CD4-positive, alpha-beta T cell treated with Interleukin-17A for 4 hours (primary cell): ENCODE results near the gene TMED1.

Experiments
- DNase-seq: peaks from one replicate; pipeline ENCODE4 v3.0.0-alpha.2; 2020; ENCODE audit warnings: mixed read lengths

Gene TMED1

DNA sequence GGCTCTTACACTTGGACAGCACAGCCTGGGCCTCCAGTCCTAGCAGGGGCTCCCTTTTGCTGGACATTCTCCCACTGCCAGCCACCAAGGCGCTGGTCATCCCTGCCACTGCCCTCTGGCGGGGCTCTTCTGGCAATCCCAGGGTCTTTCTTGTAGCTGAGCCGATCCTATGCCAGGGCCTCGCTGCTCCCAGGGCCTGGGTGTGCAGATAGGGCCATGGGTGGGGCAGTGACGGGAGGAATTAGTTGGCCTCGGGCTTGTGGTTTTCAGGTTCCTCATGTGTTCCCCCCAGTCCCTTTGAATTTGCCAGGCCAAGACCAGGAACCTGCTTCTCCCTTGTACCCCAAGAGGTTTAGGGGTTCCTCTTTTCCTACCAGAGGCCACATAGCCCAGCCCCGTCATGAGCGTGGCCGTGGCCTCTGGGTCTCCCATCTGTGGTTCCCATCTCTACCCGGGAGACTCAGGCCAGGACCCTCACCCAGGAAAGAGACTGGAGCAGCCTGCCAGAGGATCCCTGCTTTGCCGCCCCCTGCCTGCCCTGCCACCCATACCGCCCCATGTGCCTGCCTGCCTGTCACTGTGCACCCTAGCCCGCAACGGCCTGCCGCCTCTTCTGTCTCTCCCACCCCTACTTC, 26.2 kb downstream of the TMED1 start:
- no peak for DNase-seq

DNA sequence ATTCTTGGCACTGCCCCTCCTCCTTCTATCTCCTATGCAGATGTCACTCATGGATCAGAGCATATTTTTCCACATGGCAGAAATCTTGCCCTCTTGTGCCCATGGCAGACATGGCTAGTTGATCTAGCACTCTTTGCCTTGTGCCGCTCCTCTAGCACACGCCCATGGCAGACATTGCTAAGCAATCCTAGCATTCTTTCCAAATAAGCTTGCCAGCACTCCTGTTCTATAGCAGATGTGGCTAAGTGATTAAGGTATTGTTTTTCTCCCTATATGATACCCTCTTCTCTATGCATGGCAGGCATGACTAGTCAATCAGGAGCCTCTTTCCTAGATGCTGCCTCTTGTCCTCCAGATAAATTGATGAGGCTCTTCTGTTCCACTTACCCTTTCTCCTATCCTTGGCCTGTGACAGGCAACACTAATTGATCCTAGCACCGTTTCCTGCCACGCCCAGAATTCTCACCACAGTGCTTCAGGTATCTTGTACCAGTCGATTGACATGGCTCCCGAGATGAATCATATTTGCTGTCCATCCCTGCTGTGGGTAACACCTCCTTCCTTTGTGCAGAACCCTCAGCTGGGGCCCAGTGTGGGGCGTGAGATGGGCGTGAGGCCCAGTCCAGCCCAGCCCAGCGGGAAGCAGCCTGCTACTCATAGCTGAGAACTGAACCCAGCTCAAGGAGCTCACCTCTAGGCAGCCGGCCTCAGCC, 26.9 kb downstream of the TMED1 start:
- peak; percentile 47 for DNase-seq

DNA sequence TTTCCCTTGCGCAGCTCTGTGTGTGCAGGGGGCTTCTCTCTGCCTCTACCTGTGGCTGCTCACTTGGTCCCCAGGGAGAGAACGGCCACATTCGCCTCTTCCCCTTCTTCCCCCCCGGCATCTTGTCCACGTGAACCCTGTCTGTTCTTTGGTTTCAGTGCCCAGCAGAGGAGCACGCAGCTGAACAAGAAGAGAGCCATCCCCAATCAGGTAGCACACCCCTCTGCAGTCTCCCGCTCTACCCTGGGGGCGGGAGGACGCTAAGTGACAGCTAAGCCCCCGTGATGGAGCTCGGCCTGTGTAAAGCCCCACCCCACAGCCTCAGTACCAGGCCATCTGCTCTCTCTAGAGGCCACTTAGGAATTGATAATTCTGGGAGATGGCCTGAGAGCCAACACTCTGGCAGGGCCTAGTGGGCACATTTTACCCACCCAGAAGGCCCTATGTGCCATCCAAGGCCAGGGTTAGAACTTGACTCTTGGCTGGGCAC, 30.2 kb downstream of the TMED1 start:
- DNase-seq, result no peak

DNA sequence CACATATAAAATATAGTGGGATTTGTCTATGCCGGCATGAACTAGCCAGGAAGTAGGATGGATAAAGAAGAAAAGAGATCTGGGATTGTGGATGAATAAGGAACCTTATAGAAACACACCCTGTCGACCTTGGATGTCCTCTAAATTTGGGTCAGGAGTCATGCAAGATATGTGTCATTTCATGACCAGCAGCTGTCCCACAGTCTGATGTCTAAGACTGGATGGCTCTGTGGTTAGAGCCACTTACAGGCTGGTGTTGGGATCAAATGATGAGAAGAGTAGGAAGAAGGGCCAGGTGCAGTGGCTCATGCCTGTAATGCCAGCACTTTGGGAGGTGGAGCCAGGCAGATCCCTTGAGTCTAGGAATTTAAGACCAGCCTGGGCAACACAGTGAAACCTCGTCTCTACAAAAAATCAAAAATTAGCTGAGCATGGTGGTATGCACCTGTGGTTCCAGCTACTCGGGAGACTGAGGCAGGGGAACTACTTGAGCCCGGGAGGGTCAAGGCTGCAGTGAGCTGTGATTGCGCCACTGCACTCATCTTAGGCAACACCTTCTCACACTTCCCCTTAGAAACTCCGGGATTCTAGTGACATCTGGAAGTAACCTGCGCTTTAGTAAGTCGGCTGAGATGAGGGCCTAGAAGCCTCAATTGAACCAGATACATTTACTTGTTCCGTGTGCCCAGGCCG, 30.8 kb downstream of the TMED1 start:
- DNase-seq, result no peak

DNA sequence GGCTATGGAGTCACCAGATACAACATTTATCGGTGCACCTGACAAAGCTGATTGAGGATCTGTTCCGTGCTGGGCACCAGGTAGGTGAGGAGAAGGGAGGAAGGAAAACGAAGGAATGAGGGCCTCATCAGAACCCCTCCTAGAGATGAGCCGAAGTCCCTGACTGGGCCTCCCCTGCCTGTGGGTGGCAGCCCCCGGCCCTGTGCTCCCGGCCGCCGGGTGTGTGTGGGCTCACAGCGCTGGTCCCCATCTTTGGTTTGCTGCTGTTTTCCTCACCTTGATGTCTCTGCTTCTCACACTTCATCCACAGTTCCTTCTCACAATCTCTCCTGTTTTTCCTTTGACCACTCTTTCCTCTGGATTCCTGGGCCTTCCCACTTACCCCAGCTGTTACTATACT, 32.8 kb downstream of the TMED1 start:
- DNase-seq, result no peak

DNA sequence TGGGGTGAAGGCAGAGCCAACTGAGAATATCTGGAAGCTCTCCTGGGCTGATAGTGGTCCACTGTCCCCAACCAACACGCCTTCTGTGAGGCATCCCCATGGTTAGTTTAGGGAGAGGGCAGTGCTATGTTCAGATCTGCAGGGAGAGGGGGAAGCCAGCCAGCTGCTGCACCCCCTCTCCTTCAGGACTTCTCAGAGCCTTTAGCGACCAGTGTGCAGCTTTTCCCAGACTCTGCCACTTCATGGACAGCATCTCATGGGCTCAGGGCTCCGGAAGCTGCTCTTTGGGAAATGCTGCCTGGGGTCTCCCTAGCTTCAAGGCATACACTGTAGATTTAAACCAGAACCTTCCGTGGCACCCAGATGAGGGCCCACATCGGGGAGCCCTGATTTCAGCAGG, 33.5 kb downstream of the TMED1 start:
- no peak for DNase-seq

DNA sequence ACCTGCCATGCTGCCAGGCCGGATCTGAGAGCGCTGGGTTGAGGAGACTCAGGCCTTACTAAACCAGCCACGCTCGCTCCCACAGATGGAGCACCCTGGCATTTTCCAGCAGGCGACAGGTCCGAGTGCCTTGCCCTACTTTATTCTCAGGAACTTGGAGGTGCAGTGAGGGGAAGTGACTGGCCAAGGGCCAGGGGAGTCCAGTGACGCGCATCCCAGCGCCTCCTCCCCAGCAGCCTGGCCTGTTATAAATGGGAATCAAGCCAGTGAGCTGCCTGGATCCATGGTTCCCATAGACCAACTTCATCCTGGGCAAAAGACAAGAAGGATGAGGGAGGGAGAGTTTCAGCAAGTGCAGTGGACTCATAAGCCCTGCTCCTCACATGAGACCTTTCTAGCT, 35.5 kb downstream of the TMED1 start:
- no peak for DNase-seq

DNA sequence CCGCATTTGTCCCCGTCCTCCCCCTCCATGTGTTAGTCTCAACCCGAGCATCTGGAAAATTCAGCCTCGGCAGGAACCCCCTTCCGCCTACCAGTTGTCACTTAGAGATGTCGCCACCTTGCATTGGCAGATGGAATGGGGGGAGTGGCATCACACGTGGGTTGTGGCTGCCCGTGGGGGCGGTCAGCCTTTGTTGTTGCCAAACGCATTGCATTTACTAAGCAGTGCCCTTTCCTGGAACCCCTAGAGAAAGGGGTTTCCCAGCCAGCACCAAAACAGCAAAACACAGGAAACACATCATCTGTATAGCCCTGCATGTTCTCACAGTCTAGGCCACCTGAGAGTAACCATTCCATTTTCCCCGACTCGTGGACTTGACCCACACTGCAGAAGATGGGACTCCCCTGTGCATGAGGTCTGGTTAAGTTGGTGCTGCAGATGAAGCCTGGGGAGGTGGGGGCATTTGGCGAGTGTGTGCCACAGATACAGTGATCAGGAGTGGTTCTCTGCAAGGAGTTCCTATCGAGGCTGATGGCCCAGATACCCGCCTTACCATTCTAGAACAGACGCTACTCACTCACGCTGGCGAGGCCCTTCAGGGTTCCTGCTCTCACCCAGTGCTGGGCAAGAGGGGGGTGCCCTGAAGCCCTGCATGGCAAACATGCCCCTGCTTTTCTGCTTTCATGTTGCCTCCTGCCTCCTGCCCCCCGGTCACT, 38.3 kb downstream of the TMED1 start:
- peak; percentile 66 for DNase-seq

DNA sequence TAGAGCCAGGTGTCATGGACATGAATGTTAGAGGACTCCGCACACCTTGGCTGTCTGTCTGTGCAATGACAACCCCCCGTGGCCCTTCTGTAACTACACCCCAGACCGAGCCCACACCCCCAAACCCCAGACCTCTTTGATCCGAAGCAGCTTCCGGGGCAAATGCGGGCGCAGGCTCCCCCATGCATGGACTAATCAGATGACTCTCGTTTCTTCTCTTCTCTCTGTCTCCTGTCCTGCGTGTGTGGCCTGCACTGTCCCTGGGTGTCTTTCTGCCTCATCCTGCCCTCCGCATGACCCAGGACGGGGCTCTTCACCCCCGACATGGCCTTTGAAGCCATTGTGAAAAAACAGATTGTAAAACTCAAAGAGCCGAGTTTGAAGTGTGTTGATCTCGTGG, 38.9 kb downstream of the TMED1 start:
- peak; percentile 45 for DNase-seq

DNA sequence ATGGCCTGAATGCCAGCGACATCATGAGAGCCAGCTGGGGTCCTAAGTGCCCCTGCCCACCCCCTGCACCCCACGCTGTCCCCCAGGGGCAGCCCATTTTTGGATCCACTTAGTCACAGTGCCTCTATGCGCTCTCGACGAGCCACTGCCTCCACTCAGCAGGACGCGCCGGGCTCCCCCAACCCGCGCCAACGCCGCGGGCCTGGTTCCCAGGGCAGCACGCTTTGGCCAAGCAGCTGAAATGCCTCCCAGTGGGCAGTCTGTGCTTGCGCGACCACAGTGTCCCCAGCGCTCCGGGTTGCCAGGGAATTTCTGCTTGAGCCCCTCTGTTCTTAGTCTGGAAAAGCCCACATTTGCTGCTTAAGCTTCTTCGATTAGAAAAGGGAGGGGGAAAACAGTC, 39.4 kb downstream of the TMED1 start:
- no peak for DNase-seq

DNA sequence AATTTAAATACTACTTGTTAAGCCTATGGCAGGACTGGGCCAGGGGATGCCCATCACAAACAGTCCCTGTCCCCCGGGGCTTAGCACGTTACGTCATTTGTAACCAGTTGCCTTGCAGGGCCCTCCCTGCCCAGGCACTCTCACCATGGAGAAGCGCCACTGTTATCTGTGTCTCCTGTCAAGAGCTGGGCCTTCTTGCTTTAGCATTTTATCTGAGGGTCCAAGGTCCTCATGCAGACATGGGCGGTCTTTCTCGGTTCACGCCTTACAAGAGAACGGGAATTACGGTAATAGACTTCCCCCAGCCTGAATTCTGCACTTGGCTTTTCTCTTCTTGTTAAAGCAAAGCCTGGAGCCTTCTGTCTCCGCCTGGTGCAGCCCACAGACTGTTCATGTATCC, 46.1 kb downstream of the TMED1 start:
- DNase-seq, result no peak

DNA sequence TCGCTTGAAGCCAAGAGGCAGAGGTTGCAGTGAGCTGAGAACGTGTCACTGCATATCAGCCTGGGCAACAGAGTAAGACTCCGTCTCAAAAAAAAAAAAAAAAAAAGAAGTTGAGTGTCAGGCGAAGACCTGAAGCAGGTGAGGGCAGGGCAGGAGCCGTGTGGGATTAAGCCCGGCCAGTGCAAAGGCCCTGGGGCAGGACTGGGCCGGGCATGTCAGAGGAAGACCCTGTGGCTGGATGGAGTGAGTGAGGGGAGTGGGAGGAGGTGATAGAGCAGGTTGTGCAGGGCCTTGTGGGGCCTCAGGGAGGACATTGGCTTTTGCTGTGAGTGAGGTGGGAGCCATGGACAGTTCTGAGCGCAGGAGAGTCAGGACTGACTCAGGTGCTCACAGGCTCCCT, 47.9 kb downstream of the TMED1 start:
- DNase-seq, result no peak

DNA sequence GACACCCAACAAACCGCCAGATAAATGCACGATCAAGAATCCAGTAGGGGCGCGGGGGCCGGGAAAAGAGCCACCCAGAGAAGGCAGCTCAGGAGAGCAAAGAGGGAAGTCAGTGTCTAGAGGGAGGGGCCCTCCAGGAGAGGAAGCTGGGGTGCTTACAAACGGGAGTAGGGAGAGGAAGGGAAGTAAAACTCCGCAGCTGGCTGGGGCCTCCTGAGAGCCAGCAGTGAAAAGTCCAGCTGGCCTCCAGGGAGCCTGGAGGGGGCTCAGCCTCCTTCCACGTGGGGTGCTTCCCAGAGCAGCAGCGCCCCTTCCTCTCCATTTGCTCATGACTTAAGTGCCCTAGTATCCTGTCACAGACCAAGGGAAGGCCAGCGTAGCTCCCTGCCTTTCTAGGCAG, 51.8 kb downstream of the TMED1 start:
- DNase-seq, result no peak

DNA sequence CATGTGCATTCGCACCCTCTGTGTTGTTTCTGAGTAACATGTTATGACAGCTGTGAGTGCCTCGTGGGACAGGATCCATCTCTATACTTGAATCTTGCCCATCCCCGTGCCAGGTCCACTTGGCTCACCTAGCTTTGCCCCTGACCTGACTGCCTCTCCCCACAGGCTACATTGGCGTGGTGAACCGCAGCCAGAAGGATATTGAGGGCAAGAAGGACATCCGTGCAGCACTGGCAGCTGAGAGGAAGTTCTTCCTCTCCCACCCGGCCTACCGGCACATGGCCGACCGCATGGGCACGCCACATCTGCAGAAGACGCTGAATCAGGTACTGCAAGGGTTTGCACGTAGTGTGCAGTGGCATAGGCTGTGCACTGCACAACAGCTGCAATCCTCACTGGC, 53.2 kb downstream of the TMED1 start:
- no peak for DNase-seq
